CD14-positive monocyte (primary cell): Measurements from ENCODE around the gene KXD1. TPM values are rescaled to one million over a fixed set of nuclear protein-coding genes. Genes with fewer than 3 reads are reported as not detected.
A peak's percentile ranks its signal among the peaks of the same experiment; 100 is the strongest.
"Not testable (repeated sequence)": the region's sequence is repeated elsewhere in the genome, so short reads cannot be mapped to it uniquely, and the experiment has no call there.

Experiments used
- DNase-seq, 3 donors: peaks; one replicate each; pipeline ENCODE4 v3.0.0-alpha.2; 2011 to 2022
- H2AFZ ChIP-seq: 2 replicates; pipeline ENCODE4 v1.6.0; 2012; ENCODE audit warnings: mild to moderate bottlenecking, low read depth, low read length, inconsistent platforms; ENCODE audit not compliant: insufficient read depth, poor library complexity, severe bottlenecking
- H3K27ac ChIP-seq, 2 donors: 1 replicate in 1 of 2; 2 replicates in 1 of 2; pipeline ENCODE4 v1.5.1; 2012 to 2013; ENCODE audit warnings: low read length in 2 of 2, control low read depth in 1 of 2, inconsistent platforms in 1 of 2, low read depth in 1 of 2, mild to moderate bottlenecking in 1 of 2
- H3K27me3 ChIP-seq, 2 donors: one replicate each; pipeline versions ENCODE4 v1.6.0 to v1.6.1; 2011 to 2013; ENCODE audit warnings: low read length in 2 of 2; ENCODE audit not compliant: control insufficient read depth in 2 of 2, insufficient read depth in 2 of 2
- H3K36me3 ChIP-seq, 2 donors: replicated peaks in 1 of 2; 1 replicate in 1 of 2; 2 replicates in 1 of 2; pipeline versions ENCODE4 v1.5.1 to v1.6.1; 2012 to 2013; ENCODE audit warnings: low read length in 2 of 2, control low read depth in 1 of 2, inconsistent platforms in 1 of 2, mild to moderate bottlenecking in 1 of 2; ENCODE audit not compliant: insufficient read depth in 2 of 2, control insufficient read depth in 1 of 2
- H3K4me1 ChIP-seq, 2 donors: 1 replicate in 1 of 2; 2 replicates in 1 of 2; pipeline versions ENCODE4 v1.5.1 to v1.6.1; 2012 to 2013; ENCODE audit warnings: low read length in 2 of 2, control low read depth in 1 of 2, inconsistent platforms in 1 of 2, mild to moderate bottlenecking in 1 of 2, moderate library complexity in 1 of 2; ENCODE audit not compliant: insufficient read depth in 2 of 2, control insufficient read depth in 1 of 2
- H3K4me2 ChIP-seq: replicated peaks from 2 replicates; pipeline ENCODE3; 2012; ENCODE audit warnings: low read length, moderate library complexity, mild to moderate bottlenecking; ENCODE audit not compliant: poor library complexity, severe bottlenecking; ENCODE audit errors: extremely low read depth
- H3K4me3 ChIP-seq, 3 experiments: fragments of 200-600 bp in 1 of 3; sonication (generic) in 1 of 3; replicated peaks in 1 of 3; 1 replicate in 2 of 3; 2 replicates in 1 of 3; pipeline ENCODE4 v1.5.1; 2011 to 2013; ENCODE audit warnings: low read length in 3 of 3, mild to moderate bottlenecking in 3 of 3, control low read depth in 2 of 3, low read depth in 2 of 3, inconsistent platforms in 1 of 3, moderate library complexity in 1 of 3
- H3K79me2 ChIP-seq: 2 replicates; pipeline ENCODE4 v1.6.0; 2012; ENCODE audit warnings: mild to moderate bottlenecking, control low read depth, inconsistent platforms, low read length, moderate library complexity; ENCODE audit not compliant: insufficient read depth
- H3K9ac ChIP-seq: 2 replicates; pipeline ENCODE4 v1.6.0; 2017; ENCODE audit warnings: low read length, mild to moderate bottlenecking; ENCODE audit not compliant: insufficient read depth, poor library complexity, severe bottlenecking
- H3K9me3 ChIP-seq, 2 donors: replicated peaks in 1 of 2; 1 replicate in 1 of 2; 2 replicates in 1 of 2; pipeline versions ENCODE4 v1.5.1 to v1.6.1; 2012 to 2013; ENCODE audit warnings: low read length in 2 of 2, control low read depth in 1 of 2; ENCODE audit not compliant: control insufficient read depth in 1 of 2, insufficient read depth in 1 of 2
- H4K20me1 ChIP-seq: 2 replicates; pipeline ENCODE4 v1.6.0; 2012; ENCODE audit warnings: mild to moderate bottlenecking, low read length, control low read depth, moderate library complexity; ENCODE audit not compliant: insufficient read depth
- H3K27ac Mint-ChIP-seq, 7 donors: one replicate each; pipeline ENCODE4 v1.8.0; 2020; ENCODE audit warnings: mild to moderate bottlenecking in 7 of 7, mixed read lengths in 7 of 7, moderate library complexity in 6 of 7, inconsistent platforms in 2 of 7
- H3K27me3 Mint-ChIP-seq, 3 donors: one replicate each; pipeline ENCODE4 v1.8.0; 2021 to 2022; ENCODE audit warnings: low read depth in 3 of 3, mild to moderate bottlenecking in 3 of 3, mixed read lengths in 3 of 3, moderate library complexity in 3 of 3, inconsistent platforms in 1 of 3
- H3K36me3 Mint-ChIP-seq, 2 donors: one replicate each; pipeline ENCODE4 v1.8.0; 2020; ENCODE audit warnings: mixed read lengths in 2 of 2, inconsistent platforms in 1 of 2, mild to moderate bottlenecking in 1 of 2
- H3K4me1 Mint-ChIP-seq: one replicate; pipeline ENCODE4 v1.8.0; 2020; ENCODE audit warnings: mild to moderate bottlenecking, mixed read lengths
- H3K4me3 Mint-ChIP-seq, 2 donors: one replicate each; pipeline ENCODE4 v1.8.0; 2020; ENCODE audit warnings: mild to moderate bottlenecking in 2 of 2, mixed read lengths in 2 of 2, moderate library complexity in 1 of 2
- H3K9me3 Mint-ChIP-seq, 7 donors: one replicate each; pipeline ENCODE4 v1.8.0; 2020 to 2022; ENCODE audit warnings: mixed read lengths in 7 of 7, mild to moderate bottlenecking in 6 of 7, moderate library complexity in 6 of 7, inconsistent platforms in 2 of 7
- WGBS: methylation state at CpG from one replicate; pipeline ENCODE4 v1.1.5; 2013; ENCODE audit warnings: missing lambda C conversion rate; ENCODE audit not compliant: insufficient coverage; 5-methylcytosine and 5-hydroxymethylcytosine counted together
- intact Hi-C, 2 donors: fragments of 100-400 bp; cut with micrococcal nuclease; formaldehyde crosslinking; loops; one replicate each; pipeline versions ENCODE4 v1.15.0 to v1.15.1; 2023
- polyA plus RNA-seq, 3 donors: library from polyadenylated mRNA; depleted of rRNA in 1 of 3; unstranded in 2 of 3; stranded (reverse) in 1 of 3; fragments of 300-500 nt in 2 of 3; fragments of >200 nt in 1 of 3; fragmentation: Illumina TruSeq in 2 of 3; gene quantifications; 1 replicate in 2 of 3; 2 replicates in 1 of 3; pipeline ENCODE4 v1.2.3, GENCODE V29; 2012 to 2021
- TF ChIP-seq, protein P1 (sequence below): fragments of 200-600 bp; IDR thresholded peaks from one replicate; pipeline ENCODE4 v1.8.0; 2022; ENCODE audit warnings: antibody characterized with exemption, mild to moderate bottlenecking

Gene KXD1
- polyA plus RNA-seq, 3 donors: 74.4 to 194 (median 87.9) TPM

DNA sequence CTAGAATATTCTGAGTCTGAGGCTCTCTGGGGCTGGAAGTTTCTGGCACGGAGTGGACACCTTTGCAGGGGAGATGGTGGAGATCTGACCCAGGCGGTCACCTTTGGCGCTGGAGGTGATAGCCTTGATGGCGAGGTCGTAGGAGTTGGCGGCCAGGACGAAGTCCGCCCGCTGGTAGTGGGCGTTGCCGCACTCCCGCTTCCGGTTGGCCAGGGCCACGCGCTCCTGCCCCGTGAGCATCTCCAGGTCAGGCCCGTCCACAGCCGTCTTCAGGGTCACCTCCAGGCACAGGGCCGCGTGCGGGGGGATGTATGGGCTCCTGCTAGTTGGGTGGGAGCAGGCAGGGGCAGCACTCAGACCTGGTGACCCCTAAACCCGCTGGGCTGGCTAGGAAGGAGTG lies 19.6 kb upstream of the KXD1 start:
- H3K27me3 ChIP-seq: no peaks in the 10 kb centered on the region
- WGBS: 97% methylated on average over 17 of the region's 22 CpGs
- H3K4me2 ChIP-seq: no peak overlapping the region
- intact Hi-C loops: no loop called here
- H3K9me3 ChIP-seq: no peaks in the 10 kb centered on the region
- no peak overlapping the region for H2AFZ ChIP-seq
- Mint-ChIP-seq H3K36me3 (peaks cover 59 to 77% of the 10 kb centered on the region in 2 donors), H3K4me3 (no peak overlapping the region), H3K9me3 (peaks cover 0 to 2% (median 0%) of the 10 kb centered on the region in 7 donors), H3K4me1 (peaks cover 14% of the 10 kb centered on the region), H3K27me3 (no peaks in the 10 kb centered on the region), H3K27ac (peak overlapping the region in 1 of 7 donors; percentile 48)
- H3K36me3 ChIP-seq: peaks cover 48 to 74% of the 10 kb centered on the region in 2 donors
- peaks cover 16% of the 10 kb centered on the region for H3K79me2 ChIP-seq
- TF ChIP-seq, protein P1, sequence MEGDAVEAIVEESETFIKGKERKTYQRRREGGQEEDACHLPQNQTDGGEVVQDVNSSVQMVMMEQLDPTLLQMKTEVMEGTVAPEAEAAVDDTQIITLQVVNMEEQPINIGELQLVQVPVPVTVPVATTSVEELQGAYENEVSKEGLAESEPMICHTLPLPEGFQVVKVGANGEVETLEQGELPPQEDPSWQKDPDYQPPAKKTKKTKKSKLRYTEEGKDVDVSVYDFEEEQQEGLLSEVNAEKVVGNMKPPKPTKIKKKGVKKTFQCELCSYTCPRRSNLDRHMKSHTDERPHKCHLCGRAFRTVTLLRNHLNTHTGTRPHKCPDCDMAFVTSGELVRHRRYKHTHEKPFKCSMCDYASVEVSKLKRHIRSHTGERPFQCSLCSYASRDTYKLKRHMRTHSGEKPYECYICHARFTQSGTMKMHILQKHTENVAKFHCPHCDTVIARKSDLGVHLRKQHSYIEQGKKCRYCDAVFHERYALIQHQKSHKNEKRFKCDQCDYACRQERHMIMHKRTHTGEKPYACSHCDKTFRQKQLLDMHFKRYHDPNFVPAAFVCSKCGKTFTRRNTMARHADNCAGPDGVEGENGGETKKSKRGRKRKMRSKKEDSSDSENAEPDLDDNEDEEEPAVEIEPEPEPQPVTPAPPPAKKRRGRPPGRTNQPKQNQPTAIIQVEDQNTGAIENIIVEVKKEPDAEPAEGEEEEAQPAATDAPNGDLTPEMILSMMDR: no peak
- H3K4me3 ChIP-seq: no peak overlapping the region
- peaks cover 10 to 11% of the 10 kb centered on the region in 2 donors for H3K4me1 ChIP-seq
- DNase-seq: no peak
- no peak overlapping the region for H3K9ac ChIP-seq
- no peaks in the 10 kb centered on the region for H4K20me1 ChIP-seq
- H3K27ac ChIP-seq: no peak overlapping the region

DNA sequence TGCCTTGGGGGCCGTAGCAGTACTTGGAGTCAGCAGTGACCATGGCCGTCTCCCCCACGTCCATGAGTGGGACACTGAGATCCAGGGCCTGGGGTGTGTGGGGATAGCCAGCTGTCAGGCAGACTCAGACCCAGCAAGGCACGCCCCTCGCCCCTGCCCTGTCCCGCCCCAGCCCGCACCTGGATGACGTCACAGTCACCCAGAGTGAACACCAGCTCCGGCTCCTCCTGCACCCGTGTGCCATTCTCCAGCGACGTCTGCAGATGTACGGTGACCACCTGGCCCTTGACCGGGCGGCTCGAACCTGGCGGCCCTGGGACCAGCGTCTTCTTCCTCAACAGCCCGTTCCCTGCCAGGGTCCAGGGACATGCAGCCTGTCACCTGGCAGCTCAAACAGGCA lies 18.3 kb upstream of the KXD1 start:
- H3K27me3 ChIP-seq: no peaks in the 10 kb centered on the region
- peaks cover 46 to 68% of the 10 kb centered on the region in 2 donors for H3K36me3 ChIP-seq
- no peak overlapping the region for H2AFZ ChIP-seq
- no peak overlapping the region for H3K9ac ChIP-seq
- no peak overlapping the region for H3K4me2 ChIP-seq
- Mint-ChIP-seq H3K4me1 (peaks cover 21% of the 10 kb centered on the region), H3K4me3 (no peak overlapping the region), H3K27me3 (no peaks in the 10 kb centered on the region), H3K27ac (no peak overlapping the region), H3K36me3 (peaks cover 55 to 67% of the 10 kb centered on the region in 2 donors), H3K9me3 (peaks cover 0 to 2% (median 0%) of the 10 kb centered on the region in 7 donors)
- H4K20me1 ChIP-seq: no peaks in the 10 kb centered on the region
- no peak overlapping the region for H3K27ac ChIP-seq
- H3K9me3 ChIP-seq: no peaks in the 10 kb centered on the region
- H3K4me1 ChIP-seq: peaks cover 17% of the 10 kb centered on the region in 2 donors
- peaks cover 16% of the 10 kb centered on the region for H3K79me2 ChIP-seq
- TF ChIP-seq, protein P1: no peak
- no peak for DNase-seq
- 97% methylated on average over 19 of the region's 19 CpGs for WGBS
- intact Hi-C loops: no loop called here
- H3K4me3 ChIP-seq: no peak overlapping the region

DNA sequence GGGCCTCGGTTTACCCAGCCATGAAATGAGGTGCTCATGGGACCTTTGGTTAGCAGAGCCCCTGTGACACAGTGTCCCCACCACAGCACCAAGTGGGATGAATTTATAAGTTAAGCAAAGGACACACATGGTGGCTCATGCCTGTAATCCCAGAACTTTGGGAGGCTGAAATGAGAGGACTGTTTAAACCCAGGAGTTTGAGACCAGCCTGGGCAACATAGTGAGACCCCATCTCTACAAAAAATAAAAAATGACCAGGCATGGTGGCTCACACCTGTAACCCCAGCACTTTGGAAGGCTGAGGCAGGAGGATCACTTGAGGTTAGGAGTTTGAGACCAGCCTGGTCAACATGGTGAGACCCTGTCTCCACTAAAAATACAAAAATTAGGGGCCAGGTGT lies 17.5 kb upstream of the KXD1 start:
- H3K36me3 Mint-ChIP-seq: peaks cover 53 to 62% of the 10 kb centered on the region in 2 donors
- H3K27ac Mint-ChIP-seq: peak overlapping the region in 1 of 7 donors; percentile 63
- H3K4me1 Mint-ChIP-seq: peaks cover 29% of the 10 kb centered on the region
- not testable (repeated sequence) for H3K4me3 Mint-ChIP-seq, H3K4me2 ChIP-seq, H3K9me3 Mint-ChIP-seq, DNase-seq, H3K9ac ChIP-seq, H3K4me3 ChIP-seq, H3K27me3 Mint-ChIP-seq, H2AFZ ChIP-seq, H4K20me1 ChIP-seq, H3K27ac ChIP-seq, H3K9me3 ChIP-seq, H3K27me3 ChIP-seq
- intact Hi-C loops: loop anchor here in 1 of 2 donors (5.0 kb wide), 1 partner anchor 37 kb away; no protein-coding TSS in a partner anchor
- 100% methylated on average over 1 of the region's 1 CpG for whole genome bisulfite sequencing
- Histone ChIP-seq H3K36me3 (peaks cover 46 to 64% of the 10 kb centered on the region in 2 donors), H3K4me1 (peaks cover 21 to 25% of the 10 kb centered on the region in 2 donors), H3K79me2 (peaks cover 16% of the 10 kb centered on the region)
